Endometrial microvascular endothelial cells (primary cell): ENCODE measurements around the gene CDC20. TPM values are rescaled to one million over a fixed set of nuclear protein-coding genes. Genes with fewer than 3 reads are reported as not detected.
"Not testable (repeated sequence)": the region's sequence is repeated elsewhere in the genome, so short reads cannot be mapped to it uniquely, and the experiment has no call there.

Experiments used
- in situ Hi-C: cut with HindIII; loops from 2 replicates; pipeline ENCODE4 v1.10.0; 2017; ENCODE audit warnings: low sequenced_read_pairs, low pct_unique_long_range_greater_than_20kb; ENCODE audit errors: inconsistent ontology term
- total RNA-seq: library from RNA; depleted of rRNA; stranded (reverse); fragments of >200 nt; gene quantifications from one replicate; pipeline ENCODE4 v1.2.3, GENCODE V29; 2015; ENCODE audit errors: inconsistent ontology term

CDC20 gene
- total RNA-seq, 1 donor from 2014 or later: 251 TPM

- in situ Hi-C loops: no loop called here
These were observed 11.8 kb downstream of the CDC20 start for GRCh38 chr1:43370564-43370963.

DNA sequence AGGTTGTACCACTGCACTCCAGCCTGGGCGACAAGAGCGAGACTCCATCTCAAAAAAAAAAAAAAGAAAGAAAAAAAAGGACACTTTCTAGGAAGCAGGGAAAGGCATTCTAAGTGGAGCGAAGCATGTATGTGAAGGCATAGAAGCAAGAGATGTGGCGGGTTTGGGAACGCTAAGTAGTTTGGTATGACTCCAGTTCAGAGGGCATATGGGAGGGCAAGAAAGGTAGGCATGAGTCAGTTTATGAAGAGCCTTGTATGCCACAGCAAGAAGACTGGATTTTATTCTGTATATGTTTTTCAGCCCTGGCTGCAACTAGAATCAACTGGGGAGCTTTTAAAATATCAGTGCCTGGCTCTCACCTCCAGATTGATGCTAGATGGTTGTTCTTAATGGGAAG is 13.4 kb downstream of the CDC20 start:
- in situ Hi-C loops: no loop called here

GRCh38 chr1:43373066-43373940 is 14.5 kb downstream of the CDC20 start:
- in situ Hi-C loops: no loop called here

GRCh38 chr1:43376723-43377235 is 18.0 kb downstream of the CDC20 start:
- in situ Hi-C loops: no loop called here

- in situ Hi-C loops: no loop called here
These were observed 19.1 kb downstream of the CDC20 start for GRCh38 chr1:43377831-43378230.

DNA sequence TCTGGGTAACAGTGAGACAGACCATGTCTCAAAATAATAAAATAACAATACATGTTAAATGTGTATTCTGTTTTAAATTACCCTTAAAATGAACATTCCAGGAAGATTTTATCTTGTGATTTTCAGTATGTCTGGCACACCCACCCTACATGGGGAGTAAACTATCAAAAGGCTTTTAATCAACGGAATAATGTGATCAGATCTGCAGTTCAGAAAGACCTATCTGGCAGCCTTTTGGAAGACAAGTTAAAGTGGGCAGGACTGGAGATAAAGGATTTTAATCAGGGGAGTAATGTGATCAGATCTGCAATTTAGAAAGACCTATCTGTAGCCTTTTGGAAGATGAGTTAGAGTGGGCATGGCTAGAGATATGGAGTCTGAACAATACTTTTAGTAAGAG is 20.7 kb downstream of the CDC20 start:
- in situ Hi-C loops: no loop called here

GRCh38 chr1:43381612-43382011 is 22.8 kb downstream of the CDC20 start:
- in situ Hi-C loops: no loop called here

DNA sequence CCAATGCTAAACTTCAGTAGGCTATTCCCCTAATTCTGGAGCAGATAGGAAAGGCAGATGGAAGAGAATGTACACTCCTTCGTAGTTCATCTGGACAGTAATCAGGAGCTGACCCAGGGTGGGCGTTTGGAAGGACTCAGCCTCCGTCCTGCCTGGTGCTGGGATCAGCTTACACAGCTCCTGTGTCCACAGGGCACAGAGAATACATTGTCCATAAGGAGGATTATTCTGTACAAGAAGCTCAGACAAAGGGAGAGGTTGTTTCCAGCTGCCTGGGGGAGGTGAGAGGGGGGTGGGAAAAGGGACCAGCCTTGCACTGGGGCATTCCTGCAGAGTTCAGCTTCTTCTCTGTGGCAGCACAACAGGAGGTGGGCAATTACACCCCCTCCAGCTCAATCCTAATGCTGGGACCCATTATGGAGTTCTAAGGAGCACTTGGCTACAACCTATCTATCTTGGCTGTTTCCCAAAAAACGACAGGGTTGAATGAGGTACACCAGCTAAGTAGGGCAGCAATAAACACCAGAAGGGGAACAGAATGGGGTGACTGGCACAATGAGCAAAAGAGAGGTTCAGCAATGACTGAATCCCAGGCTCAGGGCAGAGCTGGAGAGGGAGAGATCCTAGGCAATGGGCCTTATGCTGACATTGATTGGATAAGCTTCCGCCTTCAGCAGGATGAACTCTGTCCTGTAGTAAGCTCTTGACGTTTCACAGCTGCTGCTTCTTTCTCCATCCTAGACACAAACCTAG is 23.4 kb downstream of the CDC20 start:
- in situ Hi-C loops: no loop called here

GRCh38 chr1:43383449-43383848 is 24.7 kb downstream of the CDC20 start:
- in situ Hi-C loops: no loop called here

DNA sequence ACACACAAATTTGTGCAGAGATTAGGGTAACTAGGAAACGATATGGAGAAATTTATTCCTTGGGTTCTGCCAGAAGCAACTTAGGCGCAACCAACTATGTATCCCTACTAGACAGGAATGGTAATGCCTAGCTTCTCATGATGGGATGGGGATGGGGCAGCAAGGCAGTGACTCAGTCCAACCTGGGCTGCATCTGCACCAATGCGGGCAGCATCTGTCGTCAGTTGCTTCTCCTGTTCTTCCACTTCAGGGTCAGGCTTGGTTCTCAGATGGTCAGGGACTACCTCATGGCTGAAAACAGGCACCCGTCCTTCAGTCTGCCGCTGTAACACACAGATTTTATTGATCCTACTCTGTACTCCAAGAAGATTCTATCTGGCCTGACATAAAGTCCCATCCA is 27.9 kb downstream of the CDC20 start:
- in situ Hi-C loops: no loop called here

DNA sequence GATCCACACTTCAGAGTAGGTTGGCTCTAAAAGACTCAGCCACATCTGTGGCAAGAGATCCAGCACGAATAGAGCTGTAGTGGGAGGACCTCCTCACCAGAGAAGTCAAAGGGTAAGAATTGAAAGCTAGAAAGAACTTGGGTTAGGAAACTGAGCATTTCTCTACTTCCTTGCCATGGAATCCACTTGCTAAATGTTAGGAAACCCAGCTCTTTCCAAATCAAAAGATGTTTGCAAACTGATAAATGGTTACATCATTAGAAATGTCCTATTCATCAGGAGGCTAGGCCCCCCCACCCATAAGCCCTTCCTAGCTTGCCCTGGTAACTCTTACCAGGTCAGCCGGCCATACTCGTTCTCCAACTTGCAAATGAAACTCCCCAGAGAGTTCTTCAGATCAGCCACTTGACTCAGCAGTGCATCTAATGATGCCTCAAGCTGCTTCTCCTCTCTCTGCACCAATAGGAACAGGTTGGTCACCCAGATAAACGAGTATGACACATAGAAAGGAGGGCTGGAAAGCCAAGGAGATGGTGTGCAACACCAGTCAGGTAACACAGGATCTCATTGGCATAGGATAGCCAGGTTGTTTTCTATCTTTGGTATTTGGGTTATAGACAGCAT is 29.3 kb downstream of the CDC20 start:
- in situ Hi-C loops: no loop called here

- in situ Hi-C loops: no loop called here
These were observed 29.8 kb downstream of the CDC20 start for GRCh38 chr1:43388613-43389012.

- in situ Hi-C loops: no loop called here
These were observed 30.8 kb downstream of the CDC20 start, which contains the start of the genes MED8 and SZT2 for GRCh38 chr1:43389326-43390313. Gene MED8 (minus strand): TSS chr1:43389800. CDS start chr1:43389764, 36 bp downstream. Gene SZT2 (plus strand): TSS chr1:43389899. CDS start chr1:43389969, 70 bp downstream.

DNA sequence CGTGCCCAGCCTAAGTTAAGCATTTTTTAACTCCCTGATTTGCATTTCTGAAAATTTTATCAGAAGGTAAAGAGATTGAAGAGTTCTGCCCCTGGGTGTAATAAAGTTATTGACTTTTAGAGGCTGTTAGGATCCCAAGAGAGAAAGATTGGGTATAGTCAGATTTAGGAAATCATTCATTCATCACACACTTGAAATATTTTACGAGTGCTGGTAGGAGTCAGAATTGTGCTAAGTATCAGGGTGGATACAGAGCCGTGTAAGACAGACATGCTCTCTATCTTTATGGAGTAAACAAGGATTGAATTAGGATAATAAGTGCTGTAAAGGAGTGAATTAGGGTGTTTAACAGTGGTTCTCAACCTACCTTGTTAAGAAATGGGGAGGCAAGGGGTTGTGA is 33.9 kb downstream of the CDC20 start:
- in situ Hi-C loops: no loop called here

DNA sequence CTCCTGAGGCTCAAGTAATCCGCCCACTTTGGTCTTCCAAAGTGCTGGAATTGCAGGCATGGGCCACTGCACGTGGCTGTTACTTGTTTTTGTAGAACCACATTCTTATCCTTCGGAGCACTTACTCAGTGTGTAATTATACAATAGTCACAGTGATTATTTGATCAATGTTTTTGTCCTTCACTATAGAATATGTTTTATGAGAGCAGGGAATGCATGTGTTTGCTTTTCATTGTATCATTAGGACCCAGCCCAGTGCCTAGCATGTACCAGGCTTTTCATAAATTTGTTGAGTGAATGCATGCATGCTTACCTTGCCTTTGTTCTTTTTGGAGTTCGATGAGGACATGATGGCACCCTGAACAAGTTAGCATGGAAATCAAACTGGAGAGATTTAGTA is 36.7 kb downstream of the CDC20 start:
- in situ Hi-C loops: no loop called here

DNA sequence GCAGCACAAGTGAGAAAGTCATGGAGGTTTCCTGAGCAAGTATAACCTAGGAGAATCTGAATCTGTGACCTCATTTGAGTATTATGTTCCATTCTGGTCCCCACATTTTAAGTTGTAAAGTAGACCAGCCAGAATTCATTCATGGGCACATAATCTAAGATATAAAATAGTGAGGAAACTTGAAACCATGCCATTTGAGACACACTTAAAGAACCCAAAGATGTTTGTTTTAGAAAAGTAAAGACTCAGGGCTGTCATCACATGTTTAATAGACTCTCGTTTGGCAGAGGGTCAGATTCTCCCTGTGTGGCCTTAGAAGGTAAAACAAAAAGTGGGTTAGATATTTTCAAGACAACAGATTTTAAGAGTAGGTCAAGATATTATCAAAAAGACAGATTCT is 37.3 kb downstream of the CDC20 start:
- in situ Hi-C loops: no loop called here

DNA sequence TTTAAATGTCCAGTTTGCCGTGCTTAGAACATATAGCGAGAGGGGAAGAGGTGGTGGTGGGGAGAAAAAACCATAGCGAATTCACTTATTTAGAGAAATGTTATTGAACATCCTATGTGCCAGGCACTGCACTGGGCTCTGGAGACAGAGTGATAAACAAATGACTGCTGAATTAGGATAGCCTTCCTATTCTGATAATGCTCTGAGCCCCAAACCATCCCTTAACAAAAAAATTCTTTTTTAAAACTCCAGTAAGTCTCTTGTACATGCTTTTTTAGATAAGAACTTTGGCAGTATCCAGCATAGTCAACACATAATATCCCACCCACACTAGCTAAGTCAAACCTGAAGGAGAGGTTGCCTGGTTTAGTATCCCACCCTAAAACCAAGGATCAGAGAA is 39.4 kb downstream of the CDC20 start:
- in situ Hi-C loops: no loop called here

DNA sequence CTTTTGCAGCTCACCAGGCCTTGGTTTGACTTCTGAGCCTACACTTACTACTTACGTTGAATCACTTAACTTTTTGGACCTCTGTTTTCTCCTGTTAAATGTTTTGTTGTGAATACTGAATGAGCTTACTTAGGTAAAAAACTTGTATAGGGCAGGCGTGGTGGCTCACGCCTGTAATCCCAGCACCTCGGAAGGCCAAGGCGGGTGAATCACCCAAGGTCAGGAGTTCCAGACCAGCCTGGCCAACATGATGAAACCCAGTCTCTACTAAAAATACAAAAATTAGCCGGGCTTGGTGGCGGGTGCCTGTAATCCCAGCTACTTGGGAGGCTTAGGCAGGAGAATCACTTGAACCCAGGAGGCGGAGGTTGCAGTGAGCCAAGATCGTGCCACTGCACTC is 41.7 kb downstream of the CDC20 start:
- in situ Hi-C loops: not testable (repeated sequence)
